ENCODE results near the gene MED31. TPM values are rescaled to one million over a fixed set of nuclear protein-coding genes. Genes with fewer than 3 reads are reported as not detected.
"Not testable (repeated sequence)": the region's sequence is repeated elsewhere in the genome, so short reads cannot be mapped to it uniquely, and the experiment has no call there.

Gene MED31
- total RNA-seq, 1 donor: 14.2 TPM

DNA sequence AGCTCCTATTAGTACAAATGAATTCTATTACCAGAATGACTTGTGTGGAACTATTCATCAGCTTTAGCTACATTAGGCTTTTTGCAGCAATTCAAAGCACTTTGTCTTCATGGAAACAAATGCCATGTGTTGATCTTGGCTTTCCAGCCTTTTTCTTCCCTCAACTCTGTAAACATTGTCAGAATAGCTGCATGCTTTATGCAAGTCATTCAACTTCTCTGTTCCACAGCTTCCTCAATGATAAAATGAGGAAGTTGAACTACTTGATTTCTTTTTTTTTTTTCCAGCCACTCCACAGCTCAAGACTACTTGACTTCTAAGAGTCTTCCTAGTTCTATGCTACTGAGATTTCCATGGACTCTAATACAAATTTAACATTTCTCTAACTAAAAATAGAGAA, 52.0 kb downstream of the MED31 start:
- TF ChIP-seq, protein P1, sequence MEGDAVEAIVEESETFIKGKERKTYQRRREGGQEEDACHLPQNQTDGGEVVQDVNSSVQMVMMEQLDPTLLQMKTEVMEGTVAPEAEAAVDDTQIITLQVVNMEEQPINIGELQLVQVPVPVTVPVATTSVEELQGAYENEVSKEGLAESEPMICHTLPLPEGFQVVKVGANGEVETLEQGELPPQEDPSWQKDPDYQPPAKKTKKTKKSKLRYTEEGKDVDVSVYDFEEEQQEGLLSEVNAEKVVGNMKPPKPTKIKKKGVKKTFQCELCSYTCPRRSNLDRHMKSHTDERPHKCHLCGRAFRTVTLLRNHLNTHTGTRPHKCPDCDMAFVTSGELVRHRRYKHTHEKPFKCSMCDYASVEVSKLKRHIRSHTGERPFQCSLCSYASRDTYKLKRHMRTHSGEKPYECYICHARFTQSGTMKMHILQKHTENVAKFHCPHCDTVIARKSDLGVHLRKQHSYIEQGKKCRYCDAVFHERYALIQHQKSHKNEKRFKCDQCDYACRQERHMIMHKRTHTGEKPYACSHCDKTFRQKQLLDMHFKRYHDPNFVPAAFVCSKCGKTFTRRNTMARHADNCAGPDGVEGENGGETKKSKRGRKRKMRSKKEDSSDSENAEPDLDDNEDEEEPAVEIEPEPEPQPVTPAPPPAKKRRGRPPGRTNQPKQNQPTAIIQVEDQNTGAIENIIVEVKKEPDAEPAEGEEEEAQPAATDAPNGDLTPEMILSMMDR (IDR thresholded peaks at IDR 0.05; ENCODE audit: insufficient read depth, low read depth, low read length): no peak
- no peak for DNase-seq (ENCODE audit: low read depth)
- no peak overlapping the region for H3K4me3 ChIP-seq (ENCODE audit: low read depth, low read length)

DNA sequence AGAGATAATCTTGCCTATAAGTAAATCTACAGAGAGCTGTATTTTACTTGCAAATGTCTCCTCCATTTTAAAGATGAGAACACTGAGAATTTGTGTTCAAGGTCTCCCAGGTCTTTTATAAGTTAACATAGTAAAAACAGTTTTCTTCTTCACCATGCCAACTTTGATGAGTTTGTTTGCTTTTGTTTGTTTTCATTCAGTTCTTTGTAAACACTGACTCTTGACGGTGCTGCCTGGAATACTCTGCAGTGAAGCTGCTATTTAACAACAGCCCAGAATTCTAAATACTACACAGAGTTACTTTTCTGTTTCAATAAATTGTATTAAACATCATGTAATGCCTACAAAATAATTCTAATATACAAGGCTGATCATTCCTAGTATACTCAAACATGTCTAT, 53.7 kb downstream of the MED31 start:
- TF ChIP-seq, protein P1 (IDR thresholded peaks at IDR 0.05; ENCODE audit: insufficient read depth, low read depth, low read length): no peak
- no peak overlapping the region for H3K4me3 ChIP-seq (ENCODE audit: low read depth, low read length)
- no peak for DNase-seq (ENCODE audit: low read depth)

DNA sequence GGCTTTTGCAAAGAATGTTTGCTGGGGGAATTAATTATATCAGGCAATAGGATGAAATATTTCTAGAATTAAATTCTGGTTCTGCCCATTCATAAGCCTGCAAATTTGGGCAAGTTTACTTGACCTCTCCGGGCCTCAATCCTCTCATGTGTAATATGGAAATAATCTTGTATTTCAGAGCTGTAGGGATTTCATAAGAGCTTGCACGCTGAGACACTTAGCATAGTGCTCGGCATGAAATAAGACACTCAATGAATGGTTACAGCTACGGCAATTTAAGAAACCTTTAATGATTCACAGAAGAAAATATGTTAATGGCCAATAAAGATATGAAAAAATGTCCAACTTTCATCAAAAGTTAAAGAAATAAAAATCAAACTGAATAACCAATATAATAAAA, 54.5 kb downstream of the MED31 start:
- H3K4me3 ChIP-seq (ENCODE audit: low read depth, low read length): no peak overlapping the region
- TF ChIP-seq, protein P1 (IDR thresholded peaks at IDR 0.05; ENCODE audit: insufficient read depth, low read depth, low read length): no peak
- no peak for DNase-seq (ENCODE audit: low read depth)

DNA sequence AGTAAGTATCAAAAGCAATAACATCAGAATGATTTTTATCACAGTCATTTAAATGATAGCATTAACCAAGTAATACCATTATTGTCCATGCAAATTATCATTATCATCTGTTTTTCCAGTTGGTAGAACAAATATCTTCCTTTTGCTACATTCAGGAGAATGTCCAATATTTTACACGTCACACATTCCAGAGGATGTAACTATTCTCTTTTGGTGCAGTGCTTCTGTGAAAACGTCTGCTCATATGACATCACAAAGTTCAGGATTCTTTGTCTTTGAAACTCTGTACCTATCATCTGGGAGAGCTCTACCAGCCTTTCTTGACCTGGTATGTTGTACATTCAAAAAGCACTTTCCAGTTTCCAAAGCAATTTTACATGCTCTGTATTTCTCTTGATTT, 54.9 kb downstream of the MED31 start:
- DNase-seq (ENCODE audit: low read depth): no peak
- TF ChIP-seq, protein P1 (IDR thresholded peaks at IDR 0.05; ENCODE audit: insufficient read depth, low read depth, low read length): no peak
- no peak overlapping the region for H3K4me3 ChIP-seq (ENCODE audit: low read depth, low read length)

DNA sequence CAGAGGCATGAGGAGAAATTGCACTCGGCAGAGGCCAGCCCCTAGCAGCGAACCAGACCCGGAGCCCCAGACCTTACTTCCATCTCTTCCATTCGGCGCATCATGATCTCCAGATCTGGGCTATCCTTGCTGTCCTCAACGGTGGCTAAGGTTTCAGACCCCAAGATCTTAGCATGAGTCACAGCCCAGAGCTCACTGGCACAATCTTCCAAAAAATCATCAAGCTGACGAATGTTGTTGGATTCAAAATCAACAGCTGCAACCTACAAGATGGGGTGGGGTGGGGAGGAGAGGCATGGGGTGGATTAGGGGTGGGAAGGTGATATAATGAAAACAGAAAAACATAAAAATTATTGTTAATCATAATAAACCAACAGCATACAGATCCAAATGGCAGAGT, 55.3 kb downstream of the MED31 start:
- TF ChIP-seq, protein P1 (IDR thresholded peaks at IDR 0.05; ENCODE audit: insufficient read depth, low read depth, low read length): no peak
- no peak for DNase-seq (ENCODE audit: low read depth)
- H3K4me3 ChIP-seq (ENCODE audit: low read depth, low read length): no peak overlapping the region

DNA sequence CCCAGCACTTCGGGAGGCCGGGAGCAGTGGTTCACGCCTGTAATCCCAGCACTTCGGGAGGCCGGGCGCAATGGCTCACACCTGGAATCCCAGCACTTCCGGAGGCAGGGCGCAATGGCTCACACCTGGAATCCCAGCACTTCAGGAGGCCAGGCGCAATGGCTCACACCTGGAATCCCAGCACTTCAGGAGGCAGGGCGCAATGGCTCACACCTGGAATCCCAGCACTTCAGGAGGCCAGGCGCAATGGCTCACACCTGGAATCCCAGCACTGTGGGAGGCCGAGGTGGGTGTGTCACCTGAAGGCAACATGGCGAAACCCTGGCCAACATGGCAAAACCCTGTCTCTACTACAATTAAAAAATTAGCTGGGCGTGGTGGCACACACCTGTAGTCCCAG, 58.0 kb downstream of the MED31 start:
- H3K4me3 ChIP-seq (ENCODE audit: low read depth, low read length); DNase-seq (ENCODE audit: low read depth): not testable (repeated sequence)

Small RNA genes lying within 50 kb of the gene (small RNA-seq; reads per million reads assigned to genes)
- gene MIR4520-1 (not detected), gene RNA5SP435 (0.66 reads per million)

Other genes starting within 250 kb of the MED31 start
- not detected in 2 replicates for gene AIPL1, start 216.5 kb downstream of the MED31 start, total RNA-seq
- gene PIMREG, start 207.2 kb downstream of the MED31 start, total RNA-seq: 18.1 and 18.4 TPM in 2 replicates
- under 0.01 and 0.64 TPM in 2 replicates for gene PITPNM3, start 95.0 kb downstream of the MED31 start, total RNA-seq
- gene KIAA0753, start 10.9 kb downstream of the MED31 start, total RNA-seq: 16.1 and 23.3 TPM in 2 replicates
- gene TXNDC17, start 10.5 kb downstream of the MED31 start, total RNA-seq: 72.2 and 74.3 TPM in 2 replicates
- 0.43 and 0.97 TPM in 2 replicates for gene C17orf100, start 157 bp upstream of the MED31 start, total RNA-seq
- gene SLC13A5, start 61.8 kb upstream of the MED31 start, total RNA-seq: under 0.01 TPM in 1 of 2 replicates, not detected in the other
- gene XAF1, start 104.4 kb upstream of the MED31 start, total RNA-seq: 45.8 and 58.3 TPM in 2 replicates
- gene FBXO39, start 124.6 kb upstream of the MED31 start, total RNA-seq: under 0.01 and 0.32 TPM in 2 replicates
- not detected in 2 replicates for gene TEKT1, start 180.1 kb upstream of the MED31 start, total RNA-seq